HepG2 (cell line): ENCODE measurements around the gene PHACTR3. TPM values are rescaled to one million over a fixed set of nuclear protein-coding genes. Genes with fewer than 3 reads are reported as not detected.

ENCODE experiments used
- ATAC-seq: fragments of 200-7000 bp; cut with Tn5 transposase; 3 replicates; pipeline ENCODE4 v1.9.1; 2020; ENCODE audit warnings: mild to moderate bottlenecking, moderate library complexity
- BruUV-seq: library from RNA; stranded (reverse); fragments of 400-500 nt; replicated peaks from 2 replicates; lab custom pipeline; 2021; lab: Mats Ljungman, UMichigan
- CTCF ChIA-PET: fragments of 300-600 bp; formaldehyde crosslinking; extraction: SDS; loops from one replicate; lab custom pipeline; 2021; ENCODE audit warnings: low total read pairs, inconsistent platforms, low intra/inter-chr PET ratio; lab: Yijun Ruan, JAX
- POLR2A ChIA-PET: fragments of 350-600 bp; sonication (Branson Sonifier 250); formaldehyde crosslinking; loops from one replicate; lab custom pipeline; 2020; ENCODE audit warnings: antibody characterized with exemption, inconsistent platforms; lab: Yijun Ruan, JAX
- DNase-seq: peaks from one replicate; pipeline ENCODE4 v3.0.0-alpha.2; 2015; ENCODE audit warnings: low spot score
- FAIRE-seq: peaks from 3 replicates; lab custom pipeline; 2011; peaks lifted over from hg19 to GRCh38; lab: Jason Lieb, UNC
- H2AFZ ChIP-seq: one replicate; pipeline ENCODE4 v1.6.1; 2011; ENCODE audit warnings: low read length, inconsistent platforms
- H3K27ac ChIP-seq: fragments of 300-600 bp; 3 replicates; pipeline ENCODE4 v1.8.0; 2011; ENCODE audit warnings: mixed run types, mild to moderate bottlenecking, mixed read lengths, low read length, inconsistent platforms; ENCODE audit not compliant: insufficient read depth; ENCODE audit errors: extremely low read length
- H3K27me3 ChIP-seq, 2 experiments: fragments of 200-600 bp in 1 of 2; 2 replicates in 1 of 2; 3 replicates in 1 of 2; pipeline versions ENCODE4 v1.6.0 to v1.8.0; 2011; ENCODE audit warnings: low read length in 2 of 2, mild to moderate bottlenecking in 2 of 2, moderate library complexity in 2 of 2, inconsistent platforms in 1 of 2; ENCODE audit not compliant: insufficient read depth in 2 of 2, control insufficient read depth in 1 of 2
- H3K36me3 ChIP-seq, 2 experiments: fragments of 200-600 bp in 1 of 2; replicated peaks in 1 of 2; 2 replicates in 1 of 2; 3 replicates in 1 of 2; pipeline versions ENCODE4 v1.5.1 to v1.8.0; 2011; ENCODE audit warnings: low read length in 2 of 2, inconsistent platforms in 1 of 2; ENCODE audit not compliant: insufficient read depth in 2 of 2, control insufficient read depth in 1 of 2
- H3K4me1 ChIP-seq: 2 replicates; pipeline ENCODE4 v1.5.1; 2012; ENCODE audit warnings: low read length, inconsistent platforms; ENCODE audit not compliant: insufficient read depth
- H3K4me2 ChIP-seq: 2 replicates; pipeline ENCODE4 v1.6.0; 2011; ENCODE audit warnings: low read depth, low read length, inconsistent platforms
- H3K4me3 ChIP-seq, 3 experiments: fragments of 200-600 bp in 1 of 3; sonication (generic), shearing (Covaris generic) in 1 of 3; replicated peaks in 1 of 3; 2 replicates each; pipeline ENCODE4 v1.5.1; 2011 to 2016; ENCODE audit warnings: low read length in 3 of 3, inconsistent platforms in 2 of 3, low read depth in 2 of 3, mild to moderate bottlenecking in 2 of 3, control low read depth in 1 of 3, mixed read lengths in 1 of 3; ENCODE audit not compliant: insufficient read depth in 1 of 3
- H3K79me2 ChIP-seq: one replicate; pipeline ENCODE4 v1.6.1; 2011; ENCODE audit warnings: low read length, inconsistent platforms; ENCODE audit not compliant: insufficient read depth
- H3K9ac ChIP-seq: 2 replicates; pipeline ENCODE4 v1.6.0; 2011; ENCODE audit warnings: mild to moderate bottlenecking, low read depth, low read length, inconsistent platforms; ENCODE audit not compliant: insufficient read depth
- H3K9me3 ChIP-seq: 2 replicates; pipeline ENCODE4 v1.5.1; 2012; ENCODE audit warnings: mild to moderate bottlenecking, low read length
- H4K20me1 ChIP-seq: 2 replicates; pipeline ENCODE4 v1.6.0; 2011; ENCODE audit warnings: inconsistent platforms, mild to moderate bottlenecking, low read length, moderate library complexity; ENCODE audit not compliant: insufficient read depth
- GLI4 ChIP-seq: sonication (generic); formaldehyde crosslinking; IDR thresholded peaks from 2 replicates; pipeline ENCODE4 v1.5.1; 2020; ENCODE audit warnings: missing genetic modification reagents, mild to moderate bottlenecking, moderate library complexity, borderline replicate concordance
- NFKBIZ ChIP-seq: IDR thresholded peaks from 2 replicates; pipeline ENCODE4 v1.6.1; 2018; ENCODE audit warnings: missing genetic modification reagents, missing compliant biosample characterization
- ZBTB25 ChIP-seq: IDR thresholded peaks from 2 replicates; pipeline ENCODE4 v1.6.1; 2018; ENCODE audit warnings: missing genetic modification reagents
- ZNF207 ChIP-seq: fragments of 450-650 bp; IDR thresholded peaks from 2 replicates; pipeline ENCODE4 v1.6.1; 2016; ENCODE audit warnings: antibody characterized with exemption, borderline replicate concordance
- ZNF274 ChIP-seq: sonication (generic); formaldehyde crosslinking; IDR thresholded peaks from 2 replicates; pipeline ENCODE4 v1.5.1; 2020; ENCODE audit warnings: mild to moderate bottlenecking, missing genetic modification reagents
- ZNF503 ChIP-seq: sonication (generic); formaldehyde crosslinking; IDR thresholded peaks from 2 replicates; pipeline ENCODE4 v1.4.0; 2020; ENCODE audit warnings: missing genetic modification reagents
- ZNF710 ChIP-seq: sonication (generic); formaldehyde crosslinking; IDR thresholded peaks from 2 replicates; pipeline ENCODE4 v1.5.0; 2020; ENCODE audit warnings: mild to moderate bottlenecking, missing genetic modification reagents, borderline replicate concordance
- WGBS: methylation state at CpG from one replicate; pipeline ENCODE4 v1.1.6; 2017; ENCODE audit warnings: low lambda C conversion rate; 5-methylcytosine and 5-hydroxymethylcytosine counted together
- in situ Hi-C: cut with HindIII; loops from 2 replicates; pipeline ENCODE4 v1.10.0; 2017; ENCODE audit warnings: low pct_unique_long_range_greater_than_20kb; ENCODE audit not compliant: extremely low pct_ligation_motif_present
- intact Hi-C: fragments of 100-400 bp; cut with micrococcal nuclease; formaldehyde crosslinking; loops from one replicate; pipeline ENCODE4 v1.10.0; 2022; ENCODE audit not compliant: unreplicated experiment
- polyA plus RNA-seq, 8 experiments: library from polyadenylated mRNA; depleted of rRNA in 3 of 8; stranded (reverse) in 7 of 8; unstranded in 1 of 8; fragments of >200 nt; fragmentation: Illumina TruSeq in 4 of 8; extraction: Trizol in 4 of 8; gene quantifications; 2 replicates each; pipeline versions ENCODE4 v1.2.1 to v1.2.3, GENCODE V29; 2011 to 2016; ENCODE audit warnings: low read depth in 4 of 8, missing spikeins in 1 of 8, mixed read lengths in 1 of 8; ENCODE audit not compliant: insufficient read depth in 1 of 8
- total RNA-seq, 5 experiments: library from RNA; depleted of rRNA; stranded (reverse); fragments of >200 nt; fragmentation: Illumina TruSeq; extraction: Trizol; gene quantifications; 2 replicates each; pipeline ENCODE4 v1.2.3, GENCODE V29; 2016; ENCODE audit warnings: low read depth in 1 of 5
- TF ChIP-seq, protein P1 (sequence below): sonication (generic); formaldehyde crosslinking; IDR thresholded peaks from 2 replicates; pipeline ENCODE4 v1.9.0; 2021; ENCODE audit warnings: missing genetic modification reagents, borderline replicate concordance

PHACTR3 gene
- total and polyA plus RNA-seq, 2 of the 13 experiments (the other 11 are each of a cell fraction or from before 2014, with no cell fraction given), result not detected

- H3K79me2 ChIP-seq, result no peaks in the 10 kb centered on the region
- H2AFZ ChIP-seq, result no peak overlapping the region
- in situ Hi-C loops (loop anchor here (5.0 kb wide), 2 partner anchors 153 to 178 kb away; no protein-coding TSS in a partner anchor), intact Hi-C loops (no loop called here)
- ChIA-PET POLR2A (no interaction called here), CTCF (interaction anchor here (1.7 to 2.1 kb wide), 3 partner anchors 150 to 179 kb away, joined by 7 to 19 read pairs (median 14); no protein-coding TSS in a partner anchor)
- ATAC-seq, result no peak
- BruUV-seq, result no TSS peak
- H3K4me1 ChIP-seq, result no peaks in the 10 kb centered on the region
- no peaks in the 10 kb centered on the region; the same call in 1 of the 2 replicates for H4K20me1 ChIP-seq
- DNase-seq, result no peak
- no peak overlapping the region for H3K4me2 ChIP-seq
- no peak overlapping the region for H3K27ac ChIP-seq
- H3K9ac ChIP-seq, result no peak overlapping the region
- H3K36me3 ChIP-seq, result no peaks in the 10 kb centered on the region
- H3K27me3 ChIP-seq, result peaks cover 14 to 88% of the 10 kb centered on the region in 2 experiments
- no peak overlapping the region for H3K4me3 ChIP-seq
- no peaks in the 10 kb centered on the region for H3K9me3 ChIP-seq
- WGBS, result 21% methylated on average over 19 of the region's 21 CpGs
- FAIRE-seq, result no peak
- no peak for TF ChIP-seq ZNF207
- TF ChIP-seq NFKBIZ (CRISPR knock-in tag), result no peak
- no peak for TF ChIP-seq ZNF710 (CRISPR knock-in tag)
- TF ChIP-seq, protein P1, sequence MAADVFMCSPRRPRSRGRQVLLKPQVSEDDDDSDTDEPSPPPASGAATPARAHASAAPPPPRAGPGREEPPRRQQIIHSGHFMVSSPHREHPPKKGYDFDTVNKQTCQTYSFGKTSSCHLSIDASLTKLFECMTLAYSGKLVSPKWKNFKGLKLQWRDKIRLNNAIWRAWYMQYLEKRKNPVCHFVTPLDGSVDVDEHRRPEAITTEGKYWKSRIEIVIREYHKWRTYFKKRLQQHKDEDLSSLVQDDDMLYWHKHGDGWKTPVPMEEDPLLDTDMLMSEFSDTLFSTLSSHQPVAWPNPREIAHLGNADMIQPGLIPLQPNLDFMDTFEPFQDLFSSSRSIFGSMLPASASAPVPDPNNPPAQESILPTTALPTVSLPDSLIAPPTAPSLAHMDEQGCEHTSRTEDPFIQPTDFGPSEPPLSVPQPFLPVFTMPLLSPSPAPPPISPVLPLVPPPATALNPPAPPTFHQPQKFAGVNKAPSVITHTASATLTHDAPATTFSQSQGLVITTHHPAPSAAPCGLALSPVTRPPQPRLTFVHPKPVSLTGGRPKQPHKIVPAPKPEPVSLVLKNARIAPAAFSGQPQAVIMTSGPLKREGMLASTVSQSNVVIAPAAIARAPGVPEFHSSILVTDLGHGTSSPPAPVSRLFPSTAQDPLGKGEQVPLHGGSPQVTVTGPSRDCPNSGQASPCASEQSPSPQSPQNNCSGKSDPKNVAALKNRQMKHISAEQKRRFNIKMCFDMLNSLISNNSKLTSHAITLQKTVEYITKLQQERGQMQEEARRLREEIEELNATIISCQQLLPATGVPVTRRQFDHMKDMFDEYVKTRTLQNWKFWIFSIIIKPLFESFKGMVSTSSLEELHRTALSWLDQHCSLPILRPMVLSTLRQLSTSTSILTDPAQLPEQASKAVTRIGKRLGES (CRISPR knock-in tag), result no peak
- TF ChIP-seq GLI4 (CRISPR knock-in tag), result no peak
- no peak for TF ChIP-seq ZBTB25 (CRISPR knock-in tag)
- TF ChIP-seq ZNF503 (CRISPR knock-in tag), result no peak
- no peak for TF ChIP-seq ZNF274 (CRISPR knock-in tag)
- TF ChIP-seq, all 625 proteins: peak for 0
These were observed 146.0 kb downstream of the PHACTR3 start for GRCh38 chr20:59750209-59750840.
